Endothelial cell of umbilical vein (primary cell): ENCODE data around the gene PNKD. TPM values are rescaled to one million over a fixed set of nuclear protein-coding genes. Genes with fewer than 3 reads are reported as not detected.

Experiments
- BruUV-seq: library from RNA; stranded (reverse); fragments of 400-500 nt; replicated peaks from 2 replicates; lab custom pipeline; 2021; lab: Mats Ljungman, UMichigan
- CTCF ChIA-PET: fragments of 300-600, 350-600 bp; sonication (Branson Sonifier 250); formaldehyde crosslinking; loops from one replicate; lab custom pipeline; 2021; ENCODE audit warnings: antibody characterized with exemption, inconsistent platforms; lab: Charles Lee
- POLR2A ChIA-PET: fragments of 300-600, 350-600 bp; sonication (Branson Sonifier 250); formaldehyde crosslinking; loops from one replicate; lab custom pipeline; 2021; ENCODE audit warnings: antibody characterized with exemption, inconsistent platforms; lab: Charles Lee
- DNase-seq: peaks from one replicate; pipeline ENCODE4 v3.0.0-alpha.2; 2011; ENCODE audit warnings: low read depth, low spot score
- FAIRE-seq: peaks from 2 replicates; lab custom pipeline; 2011; peaks lifted over from hg19 to GRCh38; lab: Jason Lieb, UNC
- H2AFZ ChIP-seq: 2 replicates; pipeline ENCODE4 v1.6.0; 2012; ENCODE audit warnings: low read depth, low read length, control low read depth, inconsistent platforms
- H3K27ac ChIP-seq: 2 replicates; pipeline ENCODE4 v1.5.1; 2011; ENCODE audit warnings: low read depth, mild to moderate bottlenecking, control low read depth, low read length, moderate library complexity; ENCODE audit not compliant: insufficient read depth
- H3K27me3 ChIP-seq, 2 experiments: 2 replicates each; pipeline versions ENCODE4 v1.6.0 to v1.6.1; 2011; ENCODE audit warnings: low read length in 2 of 2, mixed read lengths in 1 of 2; ENCODE audit not compliant: control insufficient read depth in 2 of 2, insufficient read depth in 2 of 2
- H3K36me3 ChIP-seq, 2 experiments: 2 replicates in 1 of 2; 3 replicates in 1 of 2; pipeline ENCODE4 v1.5.1; 2011; ENCODE audit warnings: low read length in 2 of 2, mild to moderate bottlenecking in 1 of 2, moderate library complexity in 1 of 2; ENCODE audit not compliant: control insufficient read depth in 2 of 2, insufficient read depth in 2 of 2; ENCODE audit errors: extremely low read depth in 1 of 2
- H3K4me1 ChIP-seq: 3 replicates; pipeline ENCODE4 v1.5.1; 2011; ENCODE audit warnings: mild to moderate bottlenecking, low read length; ENCODE audit not compliant: control insufficient read depth, insufficient read depth; ENCODE audit errors: extremely low read depth
- H3K4me2 ChIP-seq: 2 replicates; pipeline ENCODE4 v1.6.1; 2011; ENCODE audit warnings: low read length, control low read depth, mixed read lengths; ENCODE audit not compliant: insufficient read depth
- H3K4me3 ChIP-seq, 3 experiments: fragments of 200-600 bp in 1 of 3; sonication (generic), shearing (Covaris generic) in 1 of 3; replicated peaks in 1 of 3; 2 replicates each; pipeline ENCODE4 v1.5.1; 2011 to 2016; ENCODE audit warnings: control low read depth in 3 of 3, low read length in 3 of 3, mild to moderate bottlenecking in 2 of 3, inconsistent platforms in 1 of 3, low read depth in 1 of 3, moderate library complexity in 1 of 3; ENCODE audit not compliant: insufficient read depth in 1 of 3
- H3K79me2 ChIP-seq: 2 replicates; pipeline ENCODE4 v1.6.0; 2012; ENCODE audit warnings: low read length, inconsistent platforms; ENCODE audit not compliant: control insufficient read depth, insufficient read depth
- H3K9ac ChIP-seq: replicated peaks from 2 replicates; pipeline ENCODE3; 2011; ENCODE audit warnings: low read length, control low read depth; ENCODE audit not compliant: insufficient read depth; ENCODE audit errors: extremely low read depth
- H3K9me1 ChIP-seq: replicated peaks from 3 replicates; pipeline ENCODE4 v1.6.0; 2011; ENCODE audit warnings: mild to moderate bottlenecking, low read length; ENCODE audit not compliant: control insufficient read depth, insufficient read depth; ENCODE audit errors: extremely low read depth
- H3K9me3 ChIP-seq: replicated peaks from 2 replicates; pipeline ENCODE4 v1.5.1; 2012; ENCODE audit warnings: low read length, inconsistent platforms; ENCODE audit not compliant: control insufficient read depth, insufficient read depth
- H4K20me1 ChIP-seq: replicated peaks from 2 replicates; pipeline ENCODE3; 2011; ENCODE audit warnings: mild to moderate bottlenecking, low read length; ENCODE audit not compliant: control insufficient read depth, insufficient read depth; ENCODE audit errors: extremely low read depth
- CTCF ChIP-seq, 2 donors: IDR thresholded peaks; 1 replicate in 1 of 2; 2 replicates in 1 of 2; pipeline ENCODE4 v1.5.1; 2011; ENCODE audit warnings: low read length in 2 of 2, mild to moderate bottlenecking in 2 of 2, moderate library complexity in 2 of 2, control low read depth in 1 of 2, inconsistent platforms in 1 of 2, low read depth in 1 of 2; ENCODE audit not compliant: insufficient read depth in 1 of 2; ENCODE audit errors: extremely low read depth in 1 of 2
- EZH2 ChIP-seq: IDR thresholded peaks from 2 replicates; pipeline ENCODE4 v1.6.1; 2012; ENCODE audit warnings: borderline replicate concordance, low read depth, mild to moderate bottlenecking, moderate library complexity, low read length, inconsistent platforms; ENCODE audit not compliant: severe bottlenecking
- FOS ChIP-seq: IDR thresholded peaks from 2 replicates; pipeline ENCODE4 v1.6.1; 2011; ENCODE audit warnings: mild to moderate bottlenecking, low read length, moderate library complexity, borderline replicate concordance; ENCODE audit not compliant: insufficient read depth
- GATA2 ChIP-seq: IDR thresholded peaks from 2 replicates; pipeline ENCODE4 v1.7.0; 2011; ENCODE audit warnings: low read depth, mild to moderate bottlenecking, moderate library complexity, mixed read lengths, low read length; ENCODE audit not compliant: insufficient read length, insufficient read depth
- JUN ChIP-seq: IDR thresholded peaks from 2 replicates; pipeline ENCODE4 v1.6.1; 2011; ENCODE audit warnings: borderline replicate concordance, low read depth; ENCODE audit not compliant: insufficient read length, insufficient read depth
- MYC ChIP-seq: IDR thresholded peaks from one replicate; pipeline ENCODE4 v1.6.1; 2011; ENCODE audit warnings: mild to moderate bottlenecking, low read depth, low read length
- POLR2A ChIP-seq: IDR thresholded peaks from 2 replicates; pipeline ENCODE4 v1.6.1; 2012; ENCODE audit warnings: low read depth, mild to moderate bottlenecking, control low read depth, low read length
- POLR2AphosphoS5 ChIP-seq: IDR thresholded peaks from 2 replicates; pipeline ENCODE4 v1.6.1; 2012; ENCODE audit warnings: low read depth, mild to moderate bottlenecking, control low read depth, low read length, moderate library complexity; ENCODE audit not compliant: insufficient read depth
- dilution Hi-C: fragments of 300-500 bp; cut with MboI; formaldehyde crosslinking; loops from one replicate; pipeline ENCODE4 v1.15.0; 2019; ENCODE audit warnings: low sequenced_read_pairs; ENCODE audit not compliant: extremely low pct_ligation_motif_present
- intact Hi-C: fragments of 100-400 bp; cut with micrococcal nuclease; formaldehyde crosslinking; loops from one replicate; pipeline ENCODE4 v1.10.0; 2022
- polyA plus RNA-seq, 4 experiments: library from polyadenylated mRNA; depleted of rRNA in 3 of 4; stranded (reverse) in 3 of 4; unstranded in 1 of 4; fragments of >200 nt; gene quantifications; 2 replicates each; pipeline versions ENCODE4 v1.2.1 to v1.2.3, GENCODE V29; 2011 to 2012; ENCODE audit warnings: missing spikeins in 1 of 4
- total RNA-seq: library from RNA; stranded (reverse); gene quantifications from 2 replicates; pipeline ENCODE4 v1.2.3, GENCODE V29; 2021
- TF ChIP-seq, protein P1 (sequence below): IDR thresholded peaks from 2 replicates; pipeline ENCODE4 v1.6.1; 2011; ENCODE audit not compliant: insufficient read depth, insufficient read length

PNKD gene
- total and polyA plus RNA-seq, 2 donors (not counting 3 experiments of a cell fraction or from before 2014, with no cell fraction given): 56.1 to 88.3 TPM

DNA sequence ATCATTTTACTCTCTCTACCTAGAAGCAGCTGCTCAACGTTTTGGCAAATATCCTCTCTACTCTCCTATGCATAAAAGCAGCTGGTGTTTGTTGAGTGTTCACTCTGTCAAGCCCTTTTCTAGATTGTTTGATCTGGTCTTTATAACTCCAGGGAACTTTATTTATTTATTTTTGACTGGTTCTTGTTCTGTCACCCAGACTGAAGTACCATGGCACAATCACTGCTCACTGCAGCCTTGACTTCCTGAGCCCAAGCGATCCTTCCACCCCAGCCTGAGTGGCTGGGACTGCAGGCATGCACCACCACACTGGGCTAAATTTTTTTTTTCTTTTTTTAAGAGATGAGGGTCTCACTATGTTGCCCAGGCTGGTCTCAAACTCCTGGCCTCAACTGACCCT is 99.0 kb downstream of the PNKD start:
- H3K4me3 ChIP-seq: no peak overlapping the region
- H4K20me1 ChIP-seq: no peaks in the 10 kb centered on the region
- no peaks in the 10 kb centered on the region for H3K36me3 ChIP-seq
- BruUV-seq: no TSS peak
- H3K9ac ChIP-seq: no peak overlapping the region
- dilution Hi-C loops (no loop called here), intact Hi-C loops (no loop called here)
- DNase-seq (no peak), FAIRE-seq (no peak)
- no peaks in the 10 kb centered on the region for H3K27me3 ChIP-seq
- H3K4me1 ChIP-seq: no peaks in the 10 kb centered on the region
- CTCF ChIA-PET: interaction anchor here (0.7 to 0.8 kb wide), 2 partner anchors 13 to 14 kb away, joined by 3 to 5 read pairs; no protein-coding TSS in a partner anchor
- TF ChIP-seq EZH2 (no peak), POLR2AphosphoS5 (no peak), CTCF (IDR thresholded peaks at IDR 0.05; ENCODE audit: extremely low read depth in 1 of 2, insufficient read depth in 1 of 2, low read depth in 1 of 2, low read length in 2 of 2) (no peak), FOS (no peak), GATA2 (no peak), JUN (no peak), POLR2A (no peak), MYC (no peak)
- TF ChIP-seq, protein P1, sequence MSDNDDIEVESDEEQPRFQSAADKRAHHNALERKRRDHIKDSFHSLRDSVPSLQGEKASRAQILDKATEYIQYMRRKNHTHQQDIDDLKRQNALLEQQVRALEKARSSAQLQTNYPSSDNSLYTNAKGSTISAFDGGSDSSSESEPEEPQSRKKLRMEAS: no peak
- H2AFZ ChIP-seq: no peak overlapping the region
- POLR2A ChIA-PET: no interaction called here
- no peak overlapping the region for H3K4me2 ChIP-seq
- H3K9me3 ChIP-seq: no peaks in the 10 kb centered on the region
- no peaks in the 10 kb centered on the region for H3K9me1 ChIP-seq
- H3K27ac ChIP-seq: no peak overlapping the region
- no peaks in the 10 kb centered on the region for H3K79me2 ChIP-seq
